K562 (cell line): ENCODE measurements around the gene CCR5AS.

Experiments
- ATAC-seq: fragments of 200-7000 bp; cut with Tn5 transposase; 3 replicates; pipeline ENCODE4 v1.9.1; 2020; ENCODE audit warnings: moderate library complexity
- BruUV-seq: library from RNA; stranded (reverse); fragments of 400-500 nt; replicated peaks from 2 replicates; lab custom pipeline; 2021; lab: Mats Ljungman, UMichigan
- CTCF ChIA-PET: fragments of 300-600 bp; formaldehyde crosslinking; extraction: SDS; loops from one replicate; lab custom pipeline; 2021; ENCODE audit warnings: low intra/inter-chr PET ratio; lab: Yijun Ruan, JAX
- POLR2A ChIA-PET: fragments of 300-600, 350-650 bp; sonication (Branson Sonifier 250); formaldehyde crosslinking; extraction: SDS; loops from one replicate; lab custom pipeline; 2021; ENCODE audit warnings: antibody characterized with exemption, inconsistent platforms; lab: Yijun Ruan, JAX
- DNase-seq, 4 experiments: peaks; one replicate each; pipeline versions ENCODE4 v3.0.0 to v3.0.0-alpha.2; 2011 to 2018; ENCODE audit warnings: low spot score in 3 of 4, mixed read lengths in 3 of 4; ENCODE audit errors: extremely low read depth in 1 of 4
- FAIRE-seq: peaks from 2 replicates; lab custom pipeline; 2011; peaks lifted over from hg19 to GRCh38; lab: Jason Lieb, UNC
- H2AFZ ChIP-seq: 2 replicates; pipeline ENCODE4 v1.6.0; 2011; ENCODE audit warnings: low read depth, low read length, control low read depth, inconsistent platforms
- H3K27ac ChIP-seq: fragments of 200-600 bp; 3 replicates; pipeline ENCODE4 v1.8.0; 2011; ENCODE audit warnings: low read depth, mild to moderate bottlenecking, control low read depth, inconsistent platforms, low read length, moderate library complexity, mixed read lengths; ENCODE audit errors: extremely low read depth
- H3K27me3 ChIP-seq, 2 experiments: fragments of 300-600 bp in 1 of 2; 2 replicates in 1 of 2; 3 replicates in 1 of 2; pipeline versions ENCODE4 v1.6.0 to v1.8.0; 2011; ENCODE audit warnings: inconsistent platforms in 2 of 2, low read length in 2 of 2, mild to moderate bottlenecking in 1 of 2, mixed read lengths in 1 of 2, moderate library complexity in 1 of 2; ENCODE audit not compliant: control insufficient read depth in 2 of 2, insufficient read depth in 2 of 2
- H3K36me3 ChIP-seq: fragments of 300-600 bp; 3 replicates; pipeline ENCODE4 v1.8.0; 2011; ENCODE audit warnings: mild to moderate bottlenecking, low read length, inconsistent platforms; ENCODE audit not compliant: control insufficient read depth, insufficient read depth
- H3K4me1 ChIP-seq, 2 experiments: fragments of 200-600 bp in 1 of 2; replicated peaks in 1 of 2; 2 replicates in 1 of 2; 3 replicates in 1 of 2; pipeline versions ENCODE4 v1.5.1 to v1.8.0; 2011; ENCODE audit warnings: inconsistent platforms in 2 of 2, low read length in 2 of 2, mild to moderate bottlenecking in 1 of 2, mixed read lengths in 1 of 2, moderate library complexity in 1 of 2; ENCODE audit not compliant: control insufficient read depth in 2 of 2, insufficient read depth in 2 of 2
- H3K4me2 ChIP-seq: 2 replicates; pipeline ENCODE4 v1.6.1; 2011; ENCODE audit warnings: low read length, control low read depth, inconsistent platforms, mixed read lengths; ENCODE audit not compliant: insufficient read depth
- H3K4me3 ChIP-seq: fragments of 200-600 bp; sonication (generic), shearing (Covaris generic); 2 replicates; pipeline ENCODE4 v1.5.1; 2016; ENCODE audit warnings: control low read depth, inconsistent platforms
- H3K79me2 ChIP-seq: fragments of 200-600 bp; 3 replicates; pipeline ENCODE4 v1.8.0; 2011; ENCODE audit warnings: low read length, inconsistent platforms; ENCODE audit not compliant: control insufficient read depth, insufficient read depth
- H3K9ac ChIP-seq, 2 experiments: 2 replicates each; pipeline versions ENCODE4 v1.6.0 to v1.6.1; 2011; ENCODE audit warnings: low read depth in 2 of 2, low read length in 2 of 2, control low read depth in 1 of 2, inconsistent platforms in 1 of 2, mild to moderate bottlenecking in 1 of 2, mixed read lengths in 1 of 2; ENCODE audit not compliant: insufficient read depth in 1 of 2
- H3K9me1 ChIP-seq: one replicate; pipeline ENCODE4 v1.6.0; 2011; ENCODE audit warnings: inconsistent platforms, mild to moderate bottlenecking, low read length, moderate library complexity; ENCODE audit not compliant: control insufficient read depth, insufficient read depth
- H3K9me3 ChIP-seq: replicated peaks from 2 replicates; pipeline ENCODE4 v1.5.1; 2011; ENCODE audit warnings: low read depth, low read length, inconsistent platforms; ENCODE audit not compliant: control insufficient read depth, insufficient read depth
- H4K20me1 ChIP-seq: replicated peaks from 2 replicates; pipeline ENCODE4 v1.6.1; 2011; ENCODE audit warnings: low read length, inconsistent platforms, mixed read lengths; ENCODE audit not compliant: control insufficient read depth, insufficient read depth
- ATF6 ChIP-seq: sonication (generic); formaldehyde crosslinking; IDR thresholded peaks from 2 replicates; pipeline ENCODE4 v1.4.0; 2020; ENCODE audit warnings: mild to moderate bottlenecking, missing genetic modification reagents
- BCL6 ChIP-seq: fragments of 250-450 bp; sonication (Bioruptor Pico); IDR thresholded peaks from 2 replicates; pipeline ENCODE4 v1.4.0; 2020
- CXXC5 ChIP-seq: fragments of 250-450 bp; sonication (Bioruptor Pico); IDR thresholded peaks from 2 replicates; pipeline ENCODE4 v1.8.0; 2022; ENCODE audit warnings: inconsistent platforms, mild to moderate bottlenecking, moderate library complexity
- ERF ChIP-seq: fragments of 450-650 bp; formaldehyde crosslinking; IDR thresholded peaks from 2 replicates; pipeline ENCODE4 v1.4.0; 2020; ENCODE audit warnings: mild to moderate bottlenecking, mixed read lengths
- FIP1L1 ChIP-seq: fragments of 200-400 bp; formaldehyde crosslinking; IDR thresholded peaks from 2 replicates; pipeline ENCODE4 v1.6.1; 2018; ENCODE audit warnings: mild to moderate bottlenecking, low read depth, low read length; ENCODE audit not compliant: poor library complexity, severe bottlenecking
- MYC ChIP-seq, 2 experiments: fragments of 250-450 bp in 1 of 2; sonication (Bioruptor Pico) in 1 of 2; IDR thresholded peaks; 2 replicates each; pipeline versions ENCODE4 v1.5.1 to v1.6.1; 2012 to 2021; ENCODE audit warnings: low read depth in 2 of 2, borderline replicate concordance in 1 of 2, improper control_type of control experiment in 1 of 2, low read length in 1 of 2, mild to moderate bottlenecking in 1 of 2, moderate library complexity in 1 of 2
- SMAD2 ChIP-seq: fragments of 150-350 bp; IDR thresholded peaks from 2 replicates; pipeline ENCODE4 v1.6.1; 2014; ENCODE audit warnings: low read depth, mild to moderate bottlenecking, low read length
- SMARCA5 ChIP-seq: fragments of 450-650 bp; IDR thresholded peaks from 2 replicates; pipeline ENCODE4 v1.6.1; 2016
- WGBS: fragments of 100-300 bp; shearing (Covaris generic); methylation state at CpG from one replicate; pipeline ENCODE4 v1.1.6; 2016; ENCODE audit warnings: low coverage, mixed read lengths; ENCODE audit not compliant: insufficient coverage; ENCODE audit errors: missing lambda C conversion rate; 5-methylcytosine and 5-hydroxymethylcytosine counted together
- in situ Hi-C: fragments of 300-500 bp; cut with MboI; formaldehyde crosslinking; loops from 4 replicates; pipeline ENCODE4 v1.15.0; 2018; ENCODE audit warnings: inconsistent platforms, mixed read lengths
- intact Hi-C: fragments of 100-400 bp; cut with micrococcal nuclease; formaldehyde crosslinking; loops from 2 replicates; pipeline ENCODE4 v1.14.2; 2022

Gene CCR5AS

DNA sequence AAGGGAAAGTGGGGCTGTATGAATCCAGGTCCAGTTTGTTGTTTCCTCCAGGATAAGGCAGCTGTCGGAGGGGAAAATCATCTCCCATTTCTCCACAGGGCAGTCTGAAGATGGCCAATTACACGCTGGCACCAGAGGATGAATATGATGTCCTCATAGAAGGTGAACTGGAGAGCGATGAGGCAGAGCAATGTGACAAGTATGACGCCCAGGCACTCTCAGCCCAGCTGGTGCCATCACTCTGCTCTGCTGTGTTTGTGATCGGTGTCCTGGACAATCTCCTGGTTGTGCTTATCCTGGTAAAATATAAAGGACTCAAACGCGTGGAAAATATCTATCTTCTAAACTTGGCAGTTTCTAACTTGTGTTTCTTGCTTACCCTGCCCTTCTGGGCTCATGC lies 1.1 kb upstream of the CCR5AS start:
- ChIA-PET CTCF (no interaction called here), POLR2A (interaction anchor here (0.6 to 2.3 kb wide), 10 partner anchors 8 to 96 kb away, joined by 3 to 8 read pairs (median 4); partner anchors contain the start of gene CCR5)
- no peaks in the 10 kb centered on the region for H3K36me3 ChIP-seq
- no peak for FAIRE-seq
- peak overlapping the region; percentile 35 for H3K4me3 ChIP-seq
- TF ChIP-seq ERF (CRISPR knock-in tag) (0 out of 2 replicates have a peak, but pooled peaks have one; percentile 35), ATF6 (no peak), CXXC5 (CRISPR knock-in tag) (0 out of 2 replicates have a peak, but pooled peaks have one; percentile 20), MYC (IDR thresholded peaks at IDR 0.05; ENCODE audit: low read depth, low read length) (no peak), MYC (CRISPR knock-in tag; IDR thresholded peaks at IDR 0.05; ENCODE audit: borderline replicate concordance, low read depth) (0 out of 2 replicates have a peak, but pooled peaks have one; percentile 17), BCL6 (CRISPR knock-in tag) (0 out of 2 replicates have a peak, but pooled peaks have one; percentile 31), FIP1L1 (no peak), SMARCA5 (no peak), SMAD2 (no peak)
- no peaks in the 10 kb centered on the region for H3K27me3 ChIP-seq
- no peak for ATAC-seq
- H3K9me1 ChIP-seq: no peaks in the 10 kb centered on the region
- intact Hi-C loops (no loop called here), in situ Hi-C loops (loop anchor here (25.0 kb wide), 1 partner anchor 1371 kb away; the partner anchor contains the start of gene CLEC3B)
- no peaks in the 10 kb centered on the region for H4K20me1 ChIP-seq
- peak overlapping the region; percentile 84 for H3K4me2 ChIP-seq
- WGBS: 54% methylated on average over 7 of the region's 7 CpGs
- no TSS peak for BruUV-seq
- H3K9ac ChIP-seq: peak overlapping the region; percentile 34 to 66; a peak in 3 of 4 replicates
- DNase-seq: no peak
- H3K4me1 ChIP-seq: peaks cover 25 to 45% of the 10 kb centered on the region in 2 experiments
- H3K27ac ChIP-seq: peak overlapping the region; percentile 88
- H3K9me3 ChIP-seq: no peaks in the 10 kb centered on the region; the same call in 1 of the 2 replicates
- peaks cover 2% of the 10 kb centered on the region; the same call in 1 of the 3 replicates for H3K79me2 ChIP-seq
- H2AFZ ChIP-seq: peak overlapping the region; percentile 96
